Right lobe of liver (tissue), 4 donors: ENCODE measurements around the gene KLB.

Experiments
- CTCF ChIP-seq, 4 donors: fragments of 200-600 bp in 3 of 4; fragments of 450-650 bp in 1 of 4; IDR thresholded peaks; one replicate each; pipeline versions ENCODE4 v1.5.1 to v1.8.0; 2016 to 2022; ENCODE audit warnings: antibody characterized with exemption in 4 of 4, mild to moderate bottlenecking in 2 of 4
- POLR2A ChIP-seq: fragments of 450-650 bp; IDR thresholded peaks from one replicate; pipeline ENCODE4 v1.6.1; 2017; ENCODE audit warnings: antibody characterized with exemption, mild to moderate bottlenecking
- donor health status: DM: no; HTN: no; CAD: no.
- donor health status: DM: no; HTN: no; CAD: no.
- donor health status: DM: no; HTN: yes; CAD: no.

- no peak for TF ChIP-seq CTCF (IDR thresholded peaks at IDR 0.05)
- TF ChIP-seq POLR2A, result no peak
Measured at GRCh38 chr4:39394706-39395105, 12.0 kb upstream of the KLB start.
